WTC11 (cell line): ENCODE data around the gene ITGAL.

Experiments
- ESRRA ChIP-seq: sonication (generic); formaldehyde crosslinking; IDR thresholded peaks from 2 replicates; pipeline ENCODE4 v1.8.1; 2022; ENCODE audit warnings: mild to moderate bottlenecking, missing genetic modification reagents, borderline replicate concordance
- GABPB1 ChIP-seq: sonication (generic); formaldehyde crosslinking; IDR thresholded peaks from 2 replicates; pipeline ENCODE4 v1.8.1; 2023; ENCODE audit warnings: mild to moderate bottlenecking, missing genetic modification reagents
- HMGA2 ChIP-seq: fragments of 250-450 bp; sonication (Bioruptor Pico); IDR thresholded peaks from 2 replicates; pipeline ENCODE4 v1.4.0; 2021; ENCODE audit warnings: mild to moderate bottlenecking, moderate library complexity
- MXD4 ChIP-seq: fragments of 250-450 bp; sonication (Bioruptor Pico); IDR thresholded peaks from 2 replicates; pipeline ENCODE4 v1.8.0; 2021; ENCODE audit warnings: mild to moderate bottlenecking, moderate library complexity, borderline replicate concordance
- TF ChIP-seq, protein P1 (sequence below): fragments of 200-600 bp; IDR thresholded peaks from 2 replicates; pipeline ENCODE4 v1.8.0; 2022; ENCODE audit warnings: antibody characterized with exemption
- TF ChIP-seq, protein P2 (sequence below): sonication (generic); formaldehyde crosslinking; IDR thresholded peaks from 2 replicates; pipeline ENCODE4 v1.8.1; 2022; ENCODE audit warnings: low read depth, missing genetic modification reagents, borderline replicate concordance
- TF ChIP-seq, protein P3 (sequence below): fragments of 250-450 bp; sonication (Bioruptor Pico); conservative IDR thresholded peaks from 2 replicates; pipeline ENCODE4 v1.9.0; 2021; ENCODE audit warnings: mild to moderate bottlenecking
- TF ChIP-seq, protein P4 (sequence below): sonication (generic); formaldehyde crosslinking; IDR thresholded peaks from 2 replicates; pipeline ENCODE4 v1.8.0; 2022; ENCODE audit warnings: mild to moderate bottlenecking, missing genetic modification reagents
- TF ChIP-seq, protein P5 (sequence below): sonication (generic); formaldehyde crosslinking; IDR thresholded peaks from 2 replicates; pipeline ENCODE4 v1.8.1; 2022; ENCODE audit warnings: missing genetic modification reagents, borderline replicate concordance
- TF ChIP-seq, protein P6 (sequence below): sonication (generic); formaldehyde crosslinking; IDR thresholded peaks from 2 replicates; pipeline ENCODE4 v1.8.1; 2023; ENCODE audit warnings: mild to moderate bottlenecking, missing genetic modification reagents
- TF ChIP-seq, protein P7 (sequence below): sonication (generic); formaldehyde crosslinking; IDR thresholded peaks from 2 replicates; pipeline ENCODE4 v1.8.0; 2022; ENCODE audit warnings: mild to moderate bottlenecking, missing genetic modification reagents

DNA sequence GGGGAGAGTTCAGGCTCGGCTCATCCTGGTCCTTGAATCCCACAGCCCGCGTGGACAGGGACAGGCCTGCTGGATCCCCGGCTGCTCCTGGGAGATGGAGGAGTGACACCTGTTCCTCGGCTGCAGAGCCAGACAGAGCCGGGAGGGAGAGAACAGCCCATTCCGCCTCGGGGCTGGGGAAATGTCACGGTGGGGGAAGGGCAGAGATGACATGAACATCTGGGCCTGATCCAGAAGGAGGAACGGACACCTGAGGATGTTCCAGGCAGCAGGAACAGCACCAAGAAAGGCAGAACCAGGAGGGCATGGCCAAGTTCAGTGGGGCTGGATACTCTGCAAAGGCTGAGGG lies 83.6 kb downstream of the ITGAL start:
- no peak for TF ChIP-seq GABPB1
- TF ChIP-seq, protein P1, sequence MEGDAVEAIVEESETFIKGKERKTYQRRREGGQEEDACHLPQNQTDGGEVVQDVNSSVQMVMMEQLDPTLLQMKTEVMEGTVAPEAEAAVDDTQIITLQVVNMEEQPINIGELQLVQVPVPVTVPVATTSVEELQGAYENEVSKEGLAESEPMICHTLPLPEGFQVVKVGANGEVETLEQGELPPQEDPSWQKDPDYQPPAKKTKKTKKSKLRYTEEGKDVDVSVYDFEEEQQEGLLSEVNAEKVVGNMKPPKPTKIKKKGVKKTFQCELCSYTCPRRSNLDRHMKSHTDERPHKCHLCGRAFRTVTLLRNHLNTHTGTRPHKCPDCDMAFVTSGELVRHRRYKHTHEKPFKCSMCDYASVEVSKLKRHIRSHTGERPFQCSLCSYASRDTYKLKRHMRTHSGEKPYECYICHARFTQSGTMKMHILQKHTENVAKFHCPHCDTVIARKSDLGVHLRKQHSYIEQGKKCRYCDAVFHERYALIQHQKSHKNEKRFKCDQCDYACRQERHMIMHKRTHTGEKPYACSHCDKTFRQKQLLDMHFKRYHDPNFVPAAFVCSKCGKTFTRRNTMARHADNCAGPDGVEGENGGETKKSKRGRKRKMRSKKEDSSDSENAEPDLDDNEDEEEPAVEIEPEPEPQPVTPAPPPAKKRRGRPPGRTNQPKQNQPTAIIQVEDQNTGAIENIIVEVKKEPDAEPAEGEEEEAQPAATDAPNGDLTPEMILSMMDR, result no peak
- no peak for TF ChIP-seq ESRRA
- no peak for TF ChIP-seq HMGA2 (CRISPR knock-in tag)
- TF ChIP-seq, protein P2, sequence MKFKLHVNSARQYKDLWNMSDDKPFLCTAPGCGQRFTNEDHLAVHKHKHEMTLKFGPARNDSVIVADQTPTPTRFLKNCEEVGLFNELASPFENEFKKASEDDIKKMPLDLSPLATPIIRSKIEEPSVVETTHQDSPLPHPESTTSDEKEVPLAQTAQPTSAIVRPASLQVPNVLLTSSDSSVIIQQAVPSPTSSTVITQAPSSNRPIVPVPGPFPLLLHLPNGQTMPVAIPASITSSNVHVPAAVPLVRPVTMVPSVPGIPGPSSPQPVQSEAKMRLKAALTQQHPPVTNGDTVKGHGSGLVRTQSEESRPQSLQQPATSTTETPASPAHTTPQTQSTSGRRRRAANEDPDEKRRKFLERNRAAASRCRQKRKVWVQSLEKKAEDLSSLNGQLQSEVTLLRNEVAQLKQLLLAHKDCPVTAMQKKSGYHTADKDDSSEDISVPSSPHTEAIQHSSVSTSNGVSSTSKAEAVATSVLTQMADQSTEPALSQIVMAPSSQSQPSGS, result no peak
- TF ChIP-seq, protein P3, sequence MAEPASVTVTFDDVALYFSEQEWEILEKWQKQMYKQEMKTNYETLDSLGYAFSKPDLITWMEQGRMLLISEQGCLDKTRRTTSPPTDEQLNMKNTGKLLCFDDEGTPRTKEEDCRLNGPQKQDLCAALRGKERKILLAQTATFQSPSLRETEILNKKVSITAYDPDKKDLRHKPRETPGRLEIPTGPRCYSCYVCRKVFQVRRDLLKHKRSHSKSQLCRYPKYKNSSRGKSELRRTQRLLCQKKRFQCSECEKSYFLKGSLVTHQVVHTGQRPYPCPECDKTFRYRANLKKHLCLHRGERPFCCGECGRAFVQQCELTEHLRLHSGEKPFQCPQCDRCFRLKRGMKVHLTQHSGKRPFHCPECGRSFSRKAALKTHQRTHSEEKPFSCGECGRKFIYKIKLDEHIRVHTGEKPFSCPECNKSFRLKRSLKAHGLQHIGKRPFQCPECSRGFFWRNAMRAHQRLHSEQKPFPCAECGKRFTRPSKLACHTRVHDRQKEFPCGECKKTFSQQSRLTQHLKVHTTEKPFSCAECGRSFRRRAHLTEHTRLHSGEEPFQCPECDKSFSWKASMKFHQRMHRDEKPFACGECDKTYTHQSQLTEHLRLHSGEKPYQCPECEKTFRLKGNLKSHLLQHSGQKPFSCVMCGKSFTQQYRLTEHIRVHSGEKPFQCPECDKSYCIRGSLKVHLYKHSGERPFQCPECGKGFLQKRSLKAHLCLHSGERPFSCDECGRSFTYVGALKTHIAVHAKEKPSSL, result no peak
- TF ChIP-seq, protein P4, sequence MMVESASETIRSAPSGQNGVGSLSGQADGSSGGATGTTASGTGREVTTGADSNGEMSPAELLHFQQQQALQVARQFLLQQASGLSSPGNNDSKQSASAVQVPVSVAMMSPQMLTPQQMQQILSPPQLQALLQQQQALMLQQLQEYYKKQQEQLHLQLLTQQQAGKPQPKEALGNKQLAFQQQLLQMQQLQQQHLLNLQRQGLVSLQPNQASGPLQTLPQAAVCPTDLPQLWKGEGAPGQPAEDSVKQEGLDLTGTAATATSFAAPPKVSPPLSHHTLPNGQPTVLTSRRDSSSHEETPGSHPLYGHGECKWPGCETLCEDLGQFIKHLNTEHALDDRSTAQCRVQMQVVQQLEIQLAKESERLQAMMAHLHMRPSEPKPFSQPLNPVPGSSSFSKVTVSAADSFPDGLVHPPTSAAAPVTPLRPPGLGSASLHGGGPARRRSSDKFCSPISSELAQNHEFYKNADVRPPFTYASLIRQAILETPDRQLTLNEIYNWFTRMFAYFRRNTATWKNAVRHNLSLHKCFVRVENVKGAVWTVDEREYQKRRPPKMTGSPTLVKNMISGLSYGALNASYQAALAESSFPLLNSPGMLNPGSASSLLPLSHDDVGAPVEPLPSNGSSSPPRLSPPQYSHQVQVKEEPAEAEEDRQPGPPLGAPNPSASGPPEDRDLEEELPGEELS (CRISPR knock-in tag), result no peak
- no peak for TF ChIP-seq MXD4 (CRISPR knock-in tag)
- TF ChIP-seq, protein P5, sequence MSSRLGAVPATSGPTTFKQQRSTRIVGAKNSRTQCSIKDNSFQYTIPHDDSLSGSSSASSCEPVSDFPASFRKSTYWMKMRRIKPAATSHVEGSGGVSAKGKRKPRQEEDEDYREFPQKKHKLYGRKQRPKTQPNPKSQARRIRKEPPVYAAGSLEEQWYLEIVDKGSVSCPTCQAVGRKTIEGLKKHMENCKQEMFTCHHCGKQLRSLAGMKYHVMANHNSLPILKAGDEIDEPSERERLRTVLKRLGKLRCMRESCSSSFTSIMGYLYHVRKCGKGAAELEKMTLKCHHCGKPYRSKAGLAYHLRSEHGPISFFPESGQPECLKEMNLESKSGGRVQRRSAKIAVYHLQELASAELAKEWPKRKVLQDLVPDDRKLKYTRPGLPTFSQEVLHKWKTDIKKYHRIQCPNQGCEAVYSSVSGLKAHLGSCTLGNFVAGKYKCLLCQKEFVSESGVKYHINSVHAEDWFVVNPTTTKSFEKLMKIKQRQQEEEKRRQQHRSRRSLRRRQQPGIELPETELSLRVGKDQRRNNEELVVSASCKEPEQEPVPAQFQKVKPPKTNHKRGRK (CRISPR knock-in tag), result no peak
- TF ChIP-seq, protein P6, sequence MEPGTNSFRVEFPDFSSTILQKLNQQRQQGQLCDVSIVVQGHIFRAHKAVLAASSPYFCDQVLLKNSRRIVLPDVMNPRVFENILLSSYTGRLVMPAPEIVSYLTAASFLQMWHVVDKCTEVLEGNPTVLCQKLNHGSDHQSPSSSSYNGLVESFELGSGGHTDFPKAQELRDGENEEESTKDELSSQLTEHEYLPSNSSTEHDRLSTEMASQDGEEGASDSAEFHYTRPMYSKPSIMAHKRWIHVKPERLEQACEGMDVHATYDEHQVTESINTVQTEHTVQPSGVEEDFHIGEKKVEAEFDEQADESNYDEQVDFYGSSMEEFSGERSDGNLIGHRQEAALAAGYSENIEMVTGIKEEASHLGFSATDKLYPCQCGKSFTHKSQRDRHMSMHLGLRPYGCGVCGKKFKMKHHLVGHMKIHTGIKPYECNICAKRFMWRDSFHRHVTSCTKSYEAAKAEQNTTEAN (CRISPR knock-in tag), result no peak
- TF ChIP-seq, protein P7, sequence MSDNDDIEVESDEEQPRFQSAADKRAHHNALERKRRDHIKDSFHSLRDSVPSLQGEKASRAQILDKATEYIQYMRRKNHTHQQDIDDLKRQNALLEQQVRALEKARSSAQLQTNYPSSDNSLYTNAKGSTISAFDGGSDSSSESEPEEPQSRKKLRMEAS (CRISPR knock-in tag), result no peak
